HG03095 (cell line): Measurements from ENCODE around the gene NRXN3.

ENCODE experiments used
- ATAC-seq: cut with Tn5 transposase; IDR thresholded peaks from one replicate; pipeline ENCODE4 v1.9.1; 2021; ENCODE audit warnings: moderate library complexity; ENCODE audit not compliant: unreplicated experiment

The NRXN3 gene

GRCh38 chr14:78697341-78697740 is 527.2 kb downstream of the NRXN3 start:
- ATAC-seq, result no peak

DNA sequence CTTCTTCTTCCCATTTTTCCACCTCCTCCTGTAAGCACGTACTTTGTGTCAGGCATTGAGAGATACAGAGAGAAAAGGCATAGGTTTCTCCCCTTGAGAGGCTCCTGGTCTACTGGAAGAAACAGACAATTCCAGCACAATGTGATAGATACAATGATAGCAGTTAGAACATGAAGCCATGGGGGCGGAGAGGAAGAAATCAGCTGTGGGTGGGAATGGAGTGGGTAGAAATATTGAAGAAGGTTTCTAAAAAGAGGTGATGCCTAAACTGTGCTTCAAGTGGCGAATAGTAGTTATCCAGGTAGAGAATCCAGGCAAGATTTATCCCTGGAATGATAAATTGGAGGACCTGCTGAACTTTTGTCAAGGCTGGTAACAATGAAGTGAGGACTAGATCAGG is 528.8 kb downstream of the NRXN3 start:
- ATAC-seq, result no peak

GRCh38 chr14:78700236-78700635 is 530.1 kb downstream of the NRXN3 start:
- no peak for ATAC-seq

DNA sequence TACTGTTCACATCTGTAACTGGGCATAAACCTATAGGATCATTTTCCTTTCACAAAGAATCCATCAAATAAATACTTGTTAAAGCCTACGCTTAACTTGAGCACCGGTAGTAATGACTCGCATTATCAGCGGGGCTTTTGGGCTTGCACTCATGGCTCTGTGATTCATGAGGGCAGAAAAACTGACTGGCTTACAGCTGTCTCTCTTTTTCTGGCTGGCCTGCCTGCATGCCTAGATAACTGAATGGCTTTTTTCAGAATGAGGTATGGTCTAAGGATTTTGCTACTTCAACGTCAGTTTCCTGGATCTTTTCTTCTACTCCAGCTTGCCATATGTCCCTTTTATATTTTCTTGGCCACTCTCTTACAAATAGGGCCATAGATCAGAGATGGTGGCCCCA is 531.1 kb downstream of the NRXN3 start:
- no peak for ATAC-seq

DNA sequence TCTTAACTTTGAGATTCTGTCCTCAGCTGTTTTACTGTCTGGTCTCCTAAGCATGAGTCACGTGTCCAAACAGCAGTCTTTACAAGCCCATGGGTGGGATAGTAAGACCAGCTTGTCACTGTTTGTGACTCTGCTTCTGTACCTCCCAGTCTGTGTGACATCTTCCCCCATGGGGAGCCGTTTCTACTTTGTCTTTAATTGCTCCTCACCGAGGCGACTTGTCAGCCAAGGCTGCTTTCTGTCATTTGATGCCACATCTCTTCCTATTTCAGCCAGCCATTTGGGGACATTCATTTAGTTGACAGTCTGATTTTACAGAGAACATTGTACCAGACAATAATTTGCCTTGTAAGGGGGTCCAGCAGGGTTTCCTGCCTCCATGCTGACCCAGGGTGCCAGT is 534.8 kb downstream of the NRXN3 start:
- no peak for ATAC-seq

DNA sequence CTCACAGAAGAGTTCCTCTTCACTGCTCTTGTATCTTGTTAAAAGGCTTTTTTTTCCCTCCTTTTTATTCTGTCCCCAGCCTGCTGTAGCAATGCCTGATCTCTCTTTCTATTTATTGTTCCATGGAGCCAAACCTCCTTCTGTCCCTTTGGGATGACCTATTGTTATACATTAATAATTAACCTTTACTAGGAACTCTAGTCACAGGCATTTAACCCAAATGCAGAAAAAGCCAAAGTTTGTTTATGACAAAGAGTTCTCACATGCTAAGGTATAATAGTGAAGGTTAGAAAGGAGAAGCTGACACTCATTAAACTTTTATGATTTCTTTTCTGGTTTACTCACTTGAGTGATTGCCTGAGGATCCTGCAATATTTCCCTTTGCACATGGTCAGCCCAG is 535.8 kb downstream of the NRXN3 start:
- ATAC-seq, result no peak

DNA sequence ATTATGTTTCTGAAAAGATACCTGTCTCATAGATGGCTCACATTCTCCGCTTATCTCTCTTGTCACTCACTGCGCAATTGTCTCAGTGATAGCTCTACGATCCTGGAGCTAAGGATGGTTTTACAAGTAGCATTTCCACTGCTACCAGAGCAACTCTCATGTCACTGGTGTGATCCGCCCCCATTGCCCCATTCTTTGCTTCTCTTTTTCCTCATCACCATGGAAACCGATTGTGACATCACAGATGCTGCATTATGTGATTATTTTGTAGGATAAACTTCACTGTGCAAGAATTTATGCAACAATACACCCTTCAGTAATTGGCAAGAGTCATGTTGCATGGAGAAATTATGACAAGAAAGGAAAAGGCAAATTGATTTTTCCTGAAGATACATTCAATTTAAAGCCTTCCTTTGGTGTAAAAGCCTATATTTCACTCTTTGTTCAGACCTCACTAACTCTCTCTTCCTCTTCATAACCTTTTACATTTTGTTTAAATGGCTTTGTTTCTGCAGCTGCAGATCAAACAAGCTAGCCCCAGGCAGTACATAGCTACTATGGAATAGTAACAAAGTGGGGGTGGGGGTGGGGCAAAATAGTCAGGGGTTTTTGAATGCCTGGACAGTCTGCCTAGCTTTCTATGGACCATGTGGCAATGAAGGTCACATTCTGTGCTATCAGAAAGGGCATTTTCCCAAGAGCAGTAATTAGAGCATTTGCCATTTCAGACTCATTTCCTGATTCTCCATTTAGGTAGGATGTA is 539.8 kb downstream of the NRXN3 start:
- ATAC-seq, result no peak

GRCh38 chr14:78710963-78711362 is 540.8 kb downstream of the NRXN3 start:
- no peak for ATAC-seq

DNA sequence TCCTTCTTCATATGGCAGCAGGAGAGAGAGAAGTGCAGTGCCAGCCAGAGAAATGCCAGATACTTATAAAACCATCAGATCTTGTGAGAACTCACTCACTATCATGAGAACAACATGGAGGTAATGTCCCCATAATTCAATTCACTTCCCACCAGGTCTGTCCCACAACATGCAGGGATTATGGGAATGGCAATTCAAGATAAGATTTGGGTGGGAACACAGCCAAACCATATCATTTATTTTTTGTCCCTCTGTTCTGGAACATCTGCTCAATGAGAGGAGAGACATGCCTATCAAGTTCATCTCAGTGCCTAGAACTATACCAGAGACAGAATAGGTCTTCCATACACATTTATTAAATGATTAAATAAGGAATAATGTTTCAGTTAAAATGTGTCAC is 543.5 kb downstream of the NRXN3 start:
- ATAC-seq, result no peak

GRCh38 chr14:78714711-78715110 is 544.5 kb downstream of the NRXN3 start:
- no peak for ATAC-seq

- no peak for ATAC-seq
Measured at GRCh38 chr14:78721756-78722480, 551.7 kb downstream of the NRXN3 start.

DNA sequence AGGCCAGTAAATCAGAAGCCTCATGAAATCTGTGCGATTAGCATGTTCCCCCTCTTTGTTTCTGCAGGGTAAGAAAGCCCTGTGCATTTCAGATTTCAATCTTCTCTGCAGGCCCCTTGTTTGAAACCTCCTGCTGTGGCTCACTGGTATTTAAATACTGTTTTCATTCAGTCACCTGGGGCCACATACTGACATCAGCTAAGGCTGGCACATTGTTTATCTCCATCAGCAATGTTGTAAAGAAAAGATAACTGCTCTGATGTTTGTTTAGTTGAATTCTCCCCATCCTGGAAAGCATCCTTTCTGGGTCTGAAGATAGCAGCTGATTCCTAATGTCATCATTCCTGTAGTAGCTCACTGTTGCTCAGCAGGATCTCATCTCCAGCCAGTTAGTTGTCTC is 554.9 kb downstream of the NRXN3 start:
- no peak for ATAC-seq

DNA sequence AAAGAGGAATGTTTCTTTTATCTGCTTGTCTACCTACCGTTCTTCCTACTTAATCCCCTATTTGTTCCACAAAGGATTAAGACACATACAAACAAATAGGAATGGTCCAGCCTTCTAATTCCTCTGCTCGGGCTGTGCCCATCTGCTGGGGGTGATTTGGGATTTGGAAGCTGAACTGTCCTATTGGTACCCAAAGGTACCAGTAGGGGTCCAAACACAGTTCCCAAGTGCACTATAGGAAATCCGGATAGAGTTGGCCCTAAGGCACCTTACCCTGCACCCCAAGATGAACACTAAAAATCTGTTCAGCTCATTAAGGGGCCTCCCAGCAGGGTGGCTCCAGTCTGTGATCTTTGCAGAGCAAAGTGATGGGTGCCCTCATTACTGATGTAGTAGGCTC is 566.9 kb downstream of the NRXN3 start:
- ATAC-seq, result no peak

- ATAC-seq, result no peak
Measured at GRCh38 chr14:78737601-78738000, 567.4 kb downstream of the NRXN3 start.

DNA sequence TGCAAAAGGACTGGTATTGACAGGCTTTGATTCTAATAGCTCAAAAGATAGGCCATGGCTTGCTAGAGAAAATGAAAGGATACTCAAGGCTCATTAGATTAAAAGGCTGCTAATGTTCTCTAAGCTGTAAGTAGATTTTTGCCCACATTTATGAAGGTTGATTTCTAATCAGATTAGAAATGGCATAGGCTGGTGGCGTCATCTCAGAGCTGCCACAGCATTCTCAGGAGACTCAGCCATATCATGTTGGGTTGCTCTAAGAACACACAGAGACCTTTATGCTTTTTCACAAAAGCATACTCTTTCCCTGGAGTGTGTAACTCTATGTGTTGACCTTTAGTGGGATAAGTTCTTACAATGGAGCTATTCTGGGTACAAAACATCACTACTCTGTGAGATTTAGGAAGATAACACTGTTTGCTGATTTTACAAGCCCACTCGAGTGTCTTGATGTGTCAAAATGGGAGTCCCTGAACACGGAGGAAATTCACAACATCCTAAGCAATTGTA is 576.0 kb downstream of the NRXN3 start:
- ATAC-seq, result no peak

GRCh38 chr14:78747813-78748212 is 577.6 kb downstream of the NRXN3 start:
- no peak for ATAC-seq

- no peak for ATAC-seq
Measured at GRCh38 chr14:78752518-78753188, 582.5 kb downstream of the NRXN3 start.

GRCh38 chr14:78754059-78754458 is 583.9 kb downstream of the NRXN3 start:
- ATAC-seq, result no peak

- ATAC-seq, result no peak
Measured at GRCh38 chr14:78758333-78758732, 588.2 kb downstream of the NRXN3 start.

DNA sequence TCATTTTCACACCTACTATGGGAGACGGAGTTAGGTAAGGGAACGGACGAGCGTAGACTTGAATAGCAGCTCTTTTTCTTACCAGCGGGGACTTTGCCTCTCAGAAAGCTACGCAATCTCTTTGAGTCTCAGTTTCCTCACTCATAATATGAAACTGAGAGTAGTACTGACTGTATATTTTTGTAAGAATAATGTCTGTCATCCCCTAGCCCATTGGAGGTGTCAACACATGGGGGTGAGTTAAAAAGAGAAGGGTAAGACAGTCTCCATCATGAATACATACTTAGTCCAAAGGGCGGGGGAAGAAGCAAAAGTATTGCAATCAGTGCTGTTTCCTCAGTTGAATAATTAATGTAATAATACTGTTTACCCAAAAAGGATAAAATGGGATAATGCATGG is 592.2 kb downstream of the NRXN3 start:
- ATAC-seq, result no peak

DNA sequence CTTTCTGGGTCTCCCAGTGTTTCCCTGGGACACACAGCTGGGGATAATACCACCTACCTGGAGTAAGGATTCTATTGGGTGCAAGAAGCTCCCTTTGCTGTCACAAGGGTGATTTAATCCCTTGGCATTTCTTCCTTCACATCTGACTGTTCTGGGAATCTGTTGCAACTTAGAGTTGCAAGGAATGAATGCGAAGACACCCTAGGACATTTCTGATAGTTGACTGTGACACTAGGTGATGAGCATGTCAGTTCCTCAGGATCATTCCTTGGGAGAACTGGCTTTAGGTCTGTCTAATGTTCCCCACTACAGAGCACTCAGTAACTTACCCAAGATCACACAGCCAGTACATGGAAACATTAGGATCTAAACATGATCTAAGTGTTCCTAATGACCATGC is 593.6 kb downstream of the NRXN3 start:
- no peak for ATAC-seq

- no peak for ATAC-seq
Measured at GRCh38 chr14:78764240-78764639, 594.1 kb downstream of the NRXN3 start.
